WERI-Rb-1 (cell line): Measurements from ENCODE around the gene SMIM44.

Experiments
- DNase-seq: peaks from one replicate; pipeline ENCODE4 v3.0.0-alpha.2; 2020
- H3K27ac ChIP-seq: fragments of 250-450 bp; sonication (Bioruptor Pico); 2 replicates; pipeline ENCODE4 v1.5.1; 2020; ENCODE audit warnings: mild to moderate bottlenecking, moderate library complexity
- H3K27me3 ChIP-seq: fragments of 250-450 bp; sonication (Bioruptor Pico); 2 replicates; pipeline ENCODE4 v1.5.1; 2021; ENCODE audit warnings: mild to moderate bottlenecking, low read depth, moderate library complexity; ENCODE audit not compliant: insufficient read depth, severe bottlenecking
- H3K36me3 ChIP-seq: fragments of 250-450 bp; sonication (Bioruptor Pico); 2 replicates; pipeline ENCODE4 v1.5.1; 2020; ENCODE audit warnings: mild to moderate bottlenecking, moderate library complexity
- H3K4me3 ChIP-seq: 2 replicates; pipeline ENCODE4 v1.5.1; 2011; ENCODE audit warnings: low read depth, mild to moderate bottlenecking, control low read depth, low read length
- H3K9me3 ChIP-seq: fragments of 250-450 bp; sonication (Bioruptor Pico); 2 replicates; pipeline ENCODE4 v1.5.1; 2021; ENCODE audit warnings: mild to moderate bottlenecking, moderate library complexity; ENCODE audit not compliant: severe bottlenecking
- TF ChIP-seq, protein P1 (sequence below): IDR thresholded peaks from 2 replicates; pipeline ENCODE4 v1.5.1; 2011; ENCODE audit warnings: low read depth, mild to moderate bottlenecking, control low read depth, inconsistent platforms, low read length

SMIM44 gene

DNA sequence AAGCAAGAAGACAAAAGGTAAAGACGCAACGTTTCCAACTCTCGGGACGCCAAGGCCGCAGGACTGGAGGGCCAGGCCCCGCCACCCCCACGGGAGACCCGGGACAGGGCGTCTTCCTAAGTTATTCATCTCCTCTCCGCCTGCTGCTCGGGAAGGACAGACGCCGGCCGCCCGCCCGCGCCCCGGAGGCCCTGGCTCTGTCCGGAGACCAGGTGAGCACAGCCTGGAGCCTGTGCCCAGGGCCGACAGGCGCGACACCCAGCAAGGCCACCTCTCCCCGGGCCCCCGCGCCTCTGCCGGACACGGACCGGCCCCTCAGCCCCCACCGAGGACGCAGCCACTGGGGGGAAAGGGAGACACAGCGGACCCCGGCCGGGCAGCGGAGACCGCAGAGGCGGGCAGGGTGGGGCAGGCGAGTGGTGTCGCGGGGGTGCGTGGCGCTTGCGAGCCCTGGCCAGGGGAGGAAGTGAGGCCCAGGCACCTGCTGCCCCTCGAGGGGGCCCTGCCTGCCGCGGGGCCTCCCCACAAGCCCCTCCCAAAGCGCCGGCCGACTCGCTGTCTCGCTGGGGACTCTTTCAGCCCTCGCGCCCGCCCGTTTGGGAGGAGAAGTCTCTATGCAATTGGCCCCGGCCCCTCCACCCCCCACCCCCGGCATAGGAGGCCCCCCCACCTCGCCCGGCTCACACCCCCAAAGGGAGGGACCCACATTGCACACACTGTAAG lies 20.1 kb downstream of the SMIM44 start:
- Histone ChIP-seq H3K4me3 (no peak overlapping the region), H3K9me3 (no peaks in the 10 kb centered on the region), H3K36me3 (peaks cover 7% of the 10 kb centered on the region), H3K27me3 (no peaks in the 10 kb centered on the region), H3K27ac (no peak overlapping the region)
- TF ChIP-seq, protein P1, sequence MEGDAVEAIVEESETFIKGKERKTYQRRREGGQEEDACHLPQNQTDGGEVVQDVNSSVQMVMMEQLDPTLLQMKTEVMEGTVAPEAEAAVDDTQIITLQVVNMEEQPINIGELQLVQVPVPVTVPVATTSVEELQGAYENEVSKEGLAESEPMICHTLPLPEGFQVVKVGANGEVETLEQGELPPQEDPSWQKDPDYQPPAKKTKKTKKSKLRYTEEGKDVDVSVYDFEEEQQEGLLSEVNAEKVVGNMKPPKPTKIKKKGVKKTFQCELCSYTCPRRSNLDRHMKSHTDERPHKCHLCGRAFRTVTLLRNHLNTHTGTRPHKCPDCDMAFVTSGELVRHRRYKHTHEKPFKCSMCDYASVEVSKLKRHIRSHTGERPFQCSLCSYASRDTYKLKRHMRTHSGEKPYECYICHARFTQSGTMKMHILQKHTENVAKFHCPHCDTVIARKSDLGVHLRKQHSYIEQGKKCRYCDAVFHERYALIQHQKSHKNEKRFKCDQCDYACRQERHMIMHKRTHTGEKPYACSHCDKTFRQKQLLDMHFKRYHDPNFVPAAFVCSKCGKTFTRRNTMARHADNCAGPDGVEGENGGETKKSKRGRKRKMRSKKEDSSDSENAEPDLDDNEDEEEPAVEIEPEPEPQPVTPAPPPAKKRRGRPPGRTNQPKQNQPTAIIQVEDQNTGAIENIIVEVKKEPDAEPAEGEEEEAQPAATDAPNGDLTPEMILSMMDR, result no peak
- DNase-seq, result no peak

DNA sequence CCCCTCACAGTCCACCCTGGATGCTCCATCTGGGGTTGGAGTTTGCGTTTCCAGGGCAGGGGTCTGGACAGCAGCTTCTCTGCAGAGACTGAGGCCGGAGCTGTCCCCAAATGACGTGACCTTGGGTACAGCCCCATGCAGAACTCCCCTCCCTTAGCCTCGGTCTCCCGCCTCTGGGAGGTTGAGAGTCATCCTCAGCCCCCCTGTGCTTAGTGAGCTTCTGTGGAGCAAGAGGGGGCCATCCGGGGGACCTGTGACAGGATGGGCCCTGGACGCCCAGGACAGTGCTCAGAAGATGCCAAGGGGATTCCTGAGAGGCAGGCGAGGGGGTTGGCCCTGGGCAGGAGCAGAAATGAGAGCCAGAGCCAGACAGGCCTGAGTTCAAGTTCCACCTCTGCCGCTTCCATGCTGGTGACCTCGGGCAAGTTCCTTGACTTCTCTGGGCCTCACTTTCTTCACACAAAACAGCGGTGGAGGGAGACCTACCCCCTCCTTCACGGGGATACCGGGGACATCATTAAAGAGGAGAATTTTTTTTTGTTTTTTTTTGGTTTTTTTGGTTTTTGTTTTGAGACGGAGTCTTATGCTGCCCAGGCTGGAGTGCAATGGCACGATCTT lies 23.2 kb downstream of the SMIM44 start:
- Histone ChIP-seq H3K27ac (no peak overlapping the region), H3K27me3 (no peaks in the 10 kb centered on the region), H3K4me3 (no peak overlapping the region), H3K36me3 (peaks cover 16% of the 10 kb centered on the region), H3K9me3 (no peaks in the 10 kb centered on the region)
- no peak for DNase-seq
- TF ChIP-seq, protein P1, result no peak

DNA sequence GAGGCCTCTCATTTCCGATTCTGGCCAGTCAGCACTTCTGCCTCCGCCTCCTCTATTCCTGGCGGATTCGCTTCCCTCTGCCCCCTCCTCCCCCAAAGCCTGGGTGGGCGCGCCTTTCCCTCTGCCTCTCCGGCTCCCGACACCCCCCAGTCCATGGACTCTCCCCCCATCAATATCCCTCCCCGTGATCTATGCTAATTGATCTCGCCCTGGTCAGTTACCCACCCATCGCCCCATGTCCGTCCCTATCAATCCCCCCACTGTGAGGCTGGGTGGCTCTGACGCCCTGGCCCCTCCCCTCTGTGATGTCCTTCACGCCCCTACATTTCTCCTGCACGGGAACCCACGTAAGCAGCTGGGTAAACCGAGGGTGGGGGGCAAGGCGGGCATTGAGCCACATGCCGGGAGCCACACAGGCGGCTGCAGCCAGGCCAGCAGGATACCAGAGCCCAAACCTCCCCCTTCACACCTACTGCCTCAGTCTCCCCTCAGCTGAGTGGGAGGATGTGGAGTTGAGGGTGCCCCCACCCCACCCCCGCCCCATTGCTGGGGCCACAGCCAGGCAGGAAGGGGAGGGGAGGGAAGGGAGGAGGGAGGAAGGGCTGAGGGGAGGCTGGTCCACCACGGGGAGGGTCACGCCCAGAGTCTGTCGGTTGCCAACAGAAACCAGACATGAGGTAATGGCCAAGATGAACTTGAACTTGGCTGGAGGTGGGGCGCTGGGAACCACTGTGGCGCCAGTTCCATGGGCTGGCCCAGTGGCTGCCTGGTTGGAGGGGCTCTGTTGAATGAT lies 24.0 kb downstream of the SMIM44 start:
- Histone ChIP-seq H3K9me3 (no peaks in the 10 kb centered on the region), H3K27ac (no peak overlapping the region), H3K27me3 (no peaks in the 10 kb centered on the region), H3K36me3 (peaks cover 23% of the 10 kb centered on the region), H3K4me3 (no peak overlapping the region)
- TF ChIP-seq, protein P1, result no peak
- DNase-seq, result no peak

DNA sequence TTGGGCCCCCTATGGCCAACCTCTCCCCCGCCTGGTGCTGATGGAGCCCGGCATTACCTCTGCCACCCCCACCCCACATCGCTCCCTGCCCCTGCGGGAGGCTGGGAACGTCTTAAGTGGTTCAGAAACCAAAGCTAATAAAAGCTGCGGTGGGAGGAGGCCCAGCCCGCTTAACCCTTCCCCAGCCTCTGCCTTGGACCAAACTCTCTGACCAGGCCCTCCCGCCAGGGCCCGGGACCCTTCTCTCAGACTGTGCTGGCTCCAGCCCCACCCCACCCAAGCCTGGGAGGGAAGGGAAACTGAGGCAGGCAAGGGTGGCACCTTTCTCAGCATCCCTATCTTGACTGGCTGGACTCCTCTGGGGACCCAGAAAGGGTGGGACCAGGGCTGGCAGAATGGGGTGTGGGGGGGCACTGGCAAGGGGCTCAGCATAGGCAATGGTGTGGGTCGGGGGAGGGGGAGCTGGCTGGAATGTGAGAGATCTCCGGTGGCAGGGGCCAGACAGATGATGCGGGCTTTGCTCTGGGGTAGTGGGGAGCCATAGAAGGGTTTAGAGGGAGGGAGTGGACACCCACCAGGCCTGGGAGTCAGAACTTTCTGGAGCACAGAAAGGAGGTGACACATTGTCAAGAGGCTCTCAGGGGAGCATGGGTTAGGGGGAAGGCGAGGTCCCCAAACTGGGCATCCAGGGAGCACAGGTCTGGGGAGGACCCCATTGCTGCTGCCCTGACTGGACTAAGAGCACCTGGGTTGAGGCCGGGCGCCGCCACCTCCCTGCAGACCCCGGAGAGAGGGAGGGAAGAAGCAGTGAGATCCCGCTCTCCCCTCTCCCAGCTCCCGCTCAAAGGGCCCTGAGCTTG lies 24.8 kb downstream of the SMIM44 start:
- Histone ChIP-seq H3K27me3 (no peaks in the 10 kb centered on the region), H3K36me3 (peaks cover 26% of the 10 kb centered on the region), H3K4me3 (no peak overlapping the region), H3K9me3 (no peaks in the 10 kb centered on the region), H3K27ac (no peak overlapping the region)
- TF ChIP-seq, protein P1, result no peak
- no peak for DNase-seq

DNA sequence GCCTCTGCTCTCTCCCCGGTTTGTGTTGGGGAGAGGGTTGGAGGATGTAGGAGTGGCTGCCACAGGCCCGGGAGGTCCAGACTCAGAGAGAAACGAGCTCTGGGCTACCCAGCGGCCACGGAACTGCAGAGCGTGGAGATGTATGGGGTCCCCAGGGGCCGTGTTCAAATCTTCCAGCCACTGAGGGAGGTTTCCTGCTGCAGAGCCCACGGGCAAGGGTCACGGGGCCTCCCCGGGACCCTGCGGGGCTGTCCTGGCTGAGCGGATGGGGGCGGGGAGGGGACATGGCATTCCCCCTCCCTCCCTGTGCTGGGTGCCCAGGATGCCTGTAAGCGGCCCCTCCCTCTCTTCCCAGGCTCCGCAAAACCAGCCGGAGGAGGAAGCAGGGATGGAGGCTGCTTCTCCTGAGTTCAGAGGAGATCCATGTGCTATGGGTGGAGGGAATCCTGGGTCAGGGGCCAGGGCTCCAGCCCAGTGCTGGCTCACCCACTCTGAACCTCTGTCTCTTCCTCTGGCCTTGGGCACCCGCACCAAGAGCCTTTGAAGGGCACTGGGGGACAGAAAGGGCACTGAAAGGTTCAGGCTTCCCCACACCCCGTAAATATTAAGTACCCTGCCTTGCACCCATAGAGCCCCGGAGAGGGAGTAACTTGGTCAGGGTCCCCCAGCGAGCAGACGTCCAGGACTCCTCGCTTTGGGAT lies 25.6 kb downstream of the SMIM44 start:
- Histone ChIP-seq H3K27ac (no peak overlapping the region), H3K4me3 (no peak overlapping the region), H3K9me3 (no peaks in the 10 kb centered on the region), H3K36me3 (peaks cover 32% of the 10 kb centered on the region), H3K27me3 (no peaks in the 10 kb centered on the region)
- no peak for DNase-seq
- TF ChIP-seq, protein P1, result no peak
